Transverse colon (tissue), 4 donors: ENCODE measurements around the gene TPH2.

Experiments used
- CTCF ChIP-seq, 5 experiments: fragments of 200-600 bp in 3 of 5; fragments of 450-650 bp in 2 of 5; sonication (generic) in 3 of 5; IDR thresholded peaks; 1 replicate in 2 of 5; 2 replicates in 3 of 5; pipeline ENCODE4 v1.5.1; 2016 to 2017; ENCODE audit warnings: antibody characterized with exemption in 5 of 5, inconsistent platforms in 3 of 5, mild to moderate bottlenecking in 2 of 5, moderate library complexity in 1 of 5
- EP300 ChIP-seq: sonication (generic); formaldehyde crosslinking; IDR thresholded peaks from one replicate; pipeline ENCODE4 v1.6.1; 2017; ENCODE audit warnings: antibody characterized with exemption, low read depth
- POLR2AphosphoS5 ChIP-seq, 3 donors: sonication (generic); formaldehyde crosslinking; IDR thresholded peaks; one replicate each; pipeline ENCODE4 v1.6.1; 2016; ENCODE audit warnings: antibody characterized with exemption in 3 of 3

- TF ChIP-seq POLR2AphosphoS5 (IDR thresholded peaks at IDR 0.05) (no peak), CTCF (IDR thresholded peaks at IDR 0.05) (no peak), EP300 (no peak)
Observed at GRCh38 chr12:71935594-71935993, 3.1 kb upstream of the TPH2 start.
